HG02678 (cell line): ENCODE results near the gene KRT24.
"Not testable (repeated sequence)": the region's sequence is repeated elsewhere in the genome, so short reads cannot be mapped to it uniquely, and the experiment has no call there.

Experiments
- ATAC-seq: cut with Tn5 transposase; IDR thresholded peaks from one replicate; pipeline ENCODE4 v1.9.1; 2021; ENCODE audit warnings: mild to moderate bottlenecking, moderate library complexity; ENCODE audit not compliant: unreplicated experiment

KRT24 gene

DNA sequence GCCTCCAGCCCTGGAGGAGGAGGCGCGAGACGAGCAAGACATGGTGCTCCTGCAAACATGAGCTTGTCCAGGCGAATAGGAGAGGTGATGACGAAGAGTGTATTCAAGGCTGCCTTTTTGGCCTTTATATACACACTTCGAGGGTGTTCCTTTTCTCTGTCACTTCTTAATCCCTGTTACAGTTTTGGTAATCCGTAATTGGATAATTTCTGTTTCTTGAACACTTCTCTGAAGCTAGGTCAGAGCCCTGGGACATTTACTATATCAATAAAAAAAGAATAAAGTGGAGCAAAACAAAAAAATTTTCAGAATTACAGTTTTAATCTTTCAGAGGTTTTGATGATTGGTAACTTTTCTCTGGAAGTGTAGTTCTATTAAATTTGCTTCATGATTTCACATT is at the start of gene KRT24:
Gene KRT24 (minus strand): TSS at position 101 of the 400 bp plus-strand sequence. CDS start 59 bp downstream, at position 42.
- ATAC-seq = no peak

GRCh38 chr17:40751065-40751464 is 47.5 kb upstream of the KRT24 start:
- no peak for ATAC-seq

- no peak for ATAC-seq
Observed at GRCh38 chr17:40750391-40750790, 46.8 kb upstream of the KRT24 start.

- not testable (repeated sequence) for ATAC-seq
Observed at GRCh38 chr17:40748666-40749065, 45.1 kb upstream of the KRT24 start.

DNA sequence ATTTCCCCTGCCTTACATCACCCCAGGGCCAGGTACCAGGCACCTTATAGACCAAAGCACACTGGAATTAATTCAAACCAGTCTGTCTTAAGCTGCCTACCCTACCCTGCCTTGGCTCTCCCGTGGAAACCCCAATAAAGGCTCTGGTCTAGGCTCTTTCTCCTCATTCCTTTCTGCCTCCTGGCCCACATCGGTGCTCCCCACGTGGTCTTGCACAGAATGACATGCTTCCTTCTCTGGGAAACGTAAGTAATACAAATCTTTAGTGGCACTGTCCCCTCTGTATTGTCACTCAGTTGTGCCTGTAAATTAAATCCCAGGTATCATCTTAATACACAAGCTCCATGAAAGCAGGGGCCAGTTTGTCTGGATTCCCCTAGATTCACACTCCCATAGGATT is 35.0 kb upstream of the KRT24 start:
- ATAC-seq = no peak

GRCh38 chr17:40735016-40735415 is 31.5 kb upstream of the KRT24 start:
- no peak for ATAC-seq

DNA sequence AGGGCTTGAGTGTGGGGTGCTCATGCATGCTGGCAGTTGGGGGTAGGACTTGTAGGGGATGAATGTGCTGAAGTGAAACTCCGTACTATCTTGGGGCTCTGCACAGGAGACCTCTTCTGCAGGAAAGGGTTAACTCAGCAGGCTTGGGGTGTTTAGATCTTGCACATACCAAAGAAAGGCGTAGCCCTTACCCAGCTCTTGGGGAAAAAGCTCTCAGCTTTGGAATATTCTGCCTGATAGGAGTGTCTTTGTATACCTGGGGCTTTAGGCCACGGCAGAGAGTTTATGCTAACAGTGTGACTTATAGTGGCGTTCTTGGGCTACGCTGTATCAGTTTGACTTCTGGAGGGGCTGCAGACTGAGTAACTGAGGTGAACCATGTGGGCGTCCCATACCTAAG is 30.5 kb upstream of the KRT24 start:
- ATAC-seq = no peak

- no peak for ATAC-seq
Observed at GRCh38 chr17:40730970-40731369, 27.4 kb upstream of the KRT24 start.

DNA sequence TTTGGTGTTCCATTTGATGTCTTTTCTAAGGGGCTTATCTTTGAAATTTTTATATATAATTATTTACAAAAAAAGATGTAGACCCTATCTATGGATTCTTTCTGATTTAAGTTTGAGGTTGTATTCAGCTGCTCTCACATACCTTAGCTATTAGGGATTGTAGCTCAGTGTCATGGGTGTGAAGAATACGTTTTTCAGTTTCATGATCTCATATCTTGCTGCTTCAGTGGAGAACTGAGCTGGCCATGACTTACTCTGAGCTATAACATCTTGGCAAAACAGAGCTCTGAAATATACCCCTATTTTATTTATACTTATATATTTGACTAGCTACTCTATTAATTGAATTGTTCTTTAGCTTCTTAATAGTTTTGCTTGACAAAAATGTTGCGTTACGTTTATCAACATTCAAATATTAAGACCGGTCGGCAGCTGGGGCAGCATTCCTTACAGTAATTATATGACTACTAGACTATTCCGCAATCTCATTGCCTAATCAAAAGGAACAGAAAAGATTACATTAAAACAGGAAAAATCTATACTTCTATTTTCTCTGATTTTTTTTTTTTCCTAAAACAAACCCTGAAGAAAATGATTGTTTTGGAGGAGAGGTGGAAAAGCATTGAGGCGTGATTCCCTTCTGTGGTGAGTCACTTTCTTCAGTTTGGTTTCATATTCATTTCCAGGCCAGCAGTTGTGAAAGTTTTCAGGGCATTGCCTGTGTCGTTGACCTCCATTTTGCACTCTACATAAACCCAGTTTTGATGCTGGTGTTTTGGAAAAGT is 24.1 kb upstream of the KRT24 start:
- no peak for ATAC-seq

DNA sequence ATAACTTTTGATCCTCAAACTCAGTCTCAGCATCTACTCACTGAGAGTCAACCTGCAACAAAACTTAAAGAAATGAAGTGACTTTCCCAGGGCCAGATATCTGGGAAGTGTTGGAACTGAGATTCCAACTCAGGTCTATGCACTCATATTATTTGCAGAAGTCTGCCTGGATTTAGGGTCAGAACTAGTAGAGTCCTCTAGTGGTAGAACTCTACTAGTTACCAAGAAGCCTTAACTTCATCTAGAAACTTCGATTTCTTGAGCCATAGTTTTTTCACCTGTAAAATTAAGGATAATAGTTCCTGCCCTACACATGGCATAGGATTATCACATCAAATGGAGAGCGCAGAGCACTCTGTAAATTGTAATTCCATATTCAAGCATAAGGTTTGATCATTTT is 23.4 kb upstream of the KRT24 start:
- ATAC-seq = no peak

GRCh38 chr17:40724656-40725055 is 21.1 kb upstream of the KRT24 start:
- no peak for ATAC-seq

- no peak for ATAC-seq
Observed at GRCh38 chr17:40722241-40722640, 18.7 kb upstream of the KRT24 start.

DNA sequence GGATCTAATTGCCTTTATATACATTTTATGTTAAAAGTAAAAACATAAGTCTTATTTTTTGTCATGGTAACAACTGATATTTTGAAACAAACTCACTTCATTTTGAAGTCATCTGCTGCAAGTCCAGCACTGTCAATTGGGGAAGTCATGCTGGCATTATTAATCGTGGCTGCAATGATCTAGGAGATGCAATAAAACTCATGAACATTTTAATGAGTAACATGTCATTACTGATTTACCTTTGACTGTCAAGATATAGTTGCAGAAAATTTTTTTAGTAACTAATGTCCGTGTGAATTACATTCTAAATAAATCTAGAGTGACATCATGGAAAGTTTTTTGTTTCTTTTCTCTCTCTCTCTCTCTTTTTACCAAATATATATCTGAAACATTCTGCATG is 17.3 kb upstream of the KRT24 start:
- ATAC-seq = no peak

- ATAC-seq = no peak
Observed at GRCh38 chr17:40718930-40719329, 15.4 kb upstream of the KRT24 start.

GRCh38 chr17:40717776-40718175 is 14.2 kb upstream of the KRT24 start:
- no peak for ATAC-seq

DNA sequence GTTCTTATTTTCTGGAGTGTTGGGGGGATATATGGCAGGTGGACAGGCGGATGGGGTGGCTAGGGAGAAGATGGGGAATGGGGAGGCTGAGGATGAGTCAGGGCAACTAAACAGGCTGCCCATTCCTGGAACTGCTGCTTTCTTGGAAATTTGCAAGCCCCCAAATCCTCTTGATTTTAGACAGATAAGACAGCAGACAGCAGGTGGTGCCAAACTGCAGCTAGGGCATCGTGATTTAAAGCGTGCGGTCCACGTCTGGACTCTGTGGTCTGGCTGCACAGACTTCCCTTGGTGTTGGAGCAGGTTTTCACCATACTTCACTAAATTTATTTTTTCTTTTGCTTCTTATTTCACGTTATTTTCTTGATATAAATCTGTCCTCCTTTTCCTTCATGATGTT is 10.9 kb upstream of the KRT24 start:
- no peak for ATAC-seq

DNA sequence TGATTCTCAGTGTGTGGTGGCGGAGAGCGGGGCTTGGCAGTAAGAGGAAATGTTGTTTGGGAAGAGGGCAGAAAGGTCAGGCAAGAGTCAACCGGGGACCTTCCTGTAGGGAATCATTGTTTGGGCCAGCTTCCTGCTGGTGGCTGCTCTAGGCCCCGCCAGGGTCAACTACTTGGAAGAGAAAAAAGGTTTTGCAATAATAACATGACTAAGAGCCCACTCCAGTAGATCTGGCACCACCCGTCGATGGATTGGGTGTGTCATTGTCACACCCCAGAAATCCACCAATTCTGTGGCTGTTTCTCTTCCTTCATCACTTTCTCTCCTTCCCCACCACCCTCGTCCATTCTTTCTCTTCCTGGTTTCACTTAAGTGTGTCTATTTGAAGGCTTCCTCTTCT is 4.2 kb upstream of the KRT24 start:
- no peak for ATAC-seq

DNA sequence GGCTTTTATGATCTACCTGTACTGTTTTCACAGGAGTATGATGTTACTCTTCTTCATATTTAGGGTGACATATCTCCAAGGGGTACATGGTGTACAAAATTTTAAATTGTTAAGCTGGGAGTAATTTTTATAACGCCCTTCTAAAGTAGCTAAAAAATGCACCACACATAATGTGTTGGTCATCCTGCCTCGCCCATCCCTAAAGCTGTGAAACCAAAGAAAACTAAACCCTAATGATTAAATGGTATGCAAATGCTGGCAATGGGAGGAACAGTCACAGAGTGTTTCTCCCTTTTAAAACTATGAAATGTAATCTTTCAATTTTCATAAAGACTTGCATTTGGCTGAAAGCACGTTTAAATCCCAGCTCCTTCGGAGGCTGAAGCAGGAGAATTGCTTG is 2.0 kb upstream of the KRT24 start:
- no peak for ATAC-seq

DNA sequence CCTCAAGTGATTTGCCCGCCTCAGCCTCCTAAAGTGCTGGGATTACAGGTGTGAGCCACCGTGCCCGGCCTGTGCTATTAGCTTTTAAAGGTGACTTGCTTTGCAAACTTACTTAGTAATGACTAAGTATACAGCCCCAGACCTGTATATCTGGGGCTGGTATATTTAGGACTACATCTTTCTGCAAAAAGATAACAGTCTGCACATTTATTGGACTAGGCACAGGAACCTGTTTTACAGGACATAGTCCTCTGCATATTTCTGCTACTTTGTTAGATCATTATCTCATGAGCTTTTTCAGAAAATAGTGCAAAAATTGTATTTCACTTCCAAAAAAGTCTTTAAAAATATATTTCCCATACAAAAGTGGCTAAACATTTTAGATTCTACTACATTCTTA is 1.3 kb downstream of the KRT24 start:
- no peak for ATAC-seq

DNA sequence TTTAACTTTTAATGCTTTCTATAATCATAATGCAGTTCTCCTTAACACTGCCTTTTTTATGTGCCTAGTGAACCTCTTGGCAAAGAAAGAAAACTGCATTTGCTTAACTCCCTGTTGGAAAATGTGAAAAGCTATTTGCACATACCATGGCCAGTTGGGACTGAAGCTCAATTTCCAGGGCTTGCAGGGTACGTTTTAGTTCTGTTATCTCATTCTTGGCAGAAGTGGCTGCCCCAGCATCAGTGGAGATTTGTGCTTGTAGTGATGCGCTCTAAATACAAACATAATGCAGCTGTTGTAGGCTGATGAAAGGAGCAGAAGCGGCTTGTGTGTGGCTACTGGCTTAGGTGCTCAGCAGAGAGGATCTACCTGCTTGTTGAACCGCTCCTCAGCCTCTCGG is 3.7 kb downstream of the KRT24 start:
- ATAC-seq = no peak

GRCh38 chr17:40699371-40699770 is 4.2 kb downstream of the KRT24 start:
- ATAC-seq = no peak

DNA sequence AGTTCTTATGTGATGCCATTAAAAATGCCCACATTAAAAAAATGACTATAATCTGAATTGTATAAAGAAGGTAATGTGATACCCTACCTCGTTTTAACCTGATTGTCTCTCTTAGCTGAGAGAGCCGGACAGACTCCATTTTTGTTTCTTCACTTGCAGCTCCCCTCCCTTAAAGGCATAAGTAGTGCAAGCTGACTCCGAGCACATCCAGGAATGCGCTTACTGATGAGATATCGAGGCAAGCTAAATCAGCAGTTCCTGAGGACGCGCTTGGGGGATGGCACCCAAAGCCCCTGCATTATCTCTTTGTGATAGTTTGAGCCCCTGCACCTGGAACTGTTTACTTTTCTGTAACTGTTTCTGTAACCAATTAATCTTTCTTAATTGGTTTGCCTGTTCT is 6.3 kb downstream of the KRT24 start:
- ATAC-seq = no peak

DNA sequence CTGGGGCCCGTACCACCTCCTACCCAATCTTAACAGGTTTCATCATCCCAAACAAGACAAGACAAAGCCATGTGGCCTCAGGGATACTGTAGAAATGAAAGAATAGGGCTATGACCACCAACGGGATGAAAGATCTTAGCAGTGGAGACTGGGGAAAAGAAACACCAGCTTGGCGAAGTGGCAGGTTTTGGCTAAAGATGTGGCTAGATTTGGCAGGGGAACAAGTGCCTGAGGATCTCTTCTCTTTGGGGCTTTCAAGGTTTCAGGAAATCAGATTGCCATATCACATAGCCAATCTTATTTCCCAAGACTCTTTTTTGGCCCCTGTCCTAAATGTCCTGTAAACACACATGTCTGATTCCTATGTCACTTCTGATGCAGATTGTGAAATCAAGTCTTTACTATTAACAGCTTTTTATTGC is 6.9 kb downstream of the KRT24 start:
- no peak for ATAC-seq
